GM12891 (cell line): ENCODE measurements around the gene TBCD.

Experiments used
- DNase-seq: peaks from one replicate; pipeline ENCODE4 v3.0.0; 2011; ENCODE audit warnings: low spot score; ENCODE audit not compliant: insufficient read length
- FAIRE-seq: peaks from 2 replicates; lab custom pipeline; 2011; peaks lifted over from hg19 to GRCh38; lab: Jason Lieb, UNC
- PAX5 ChIP-seq: IDR thresholded peaks from 2 replicates; pipeline ENCODE4 v1.6.1; 2011; ENCODE audit warnings: low read length, moderate library complexity, mild to moderate bottlenecking; ENCODE audit not compliant: insufficient read depth, severe bottlenecking
- POLR2A ChIP-seq: IDR thresholded peaks from 2 replicates; pipeline ENCODE4 v1.6.1; 2011; ENCODE audit warnings: low read depth, low read length, control low read depth
- POLR2AphosphoS5 ChIP-seq: IDR thresholded peaks from 2 replicates; pipeline ENCODE4 v1.6.1; 2011; ENCODE audit warnings: low read depth, low read length, control low read depth
- POU2F2 ChIP-seq: IDR thresholded peaks from 2 replicates; pipeline ENCODE4 v1.6.1; 2011; ENCODE audit warnings: low read depth, mild to moderate bottlenecking, control low read depth, low read length, moderate library complexity
- SPI1 ChIP-seq: IDR thresholded peaks from 2 replicates; pipeline ENCODE4 v1.6.1; 2011; ENCODE audit warnings: low read depth, low read length, control low read depth
- TAF1 ChIP-seq: IDR thresholded peaks from 2 replicates; pipeline ENCODE4 v1.6.1; 2011; ENCODE audit warnings: low read depth, low read length, control low read depth

TBCD gene

DNA sequence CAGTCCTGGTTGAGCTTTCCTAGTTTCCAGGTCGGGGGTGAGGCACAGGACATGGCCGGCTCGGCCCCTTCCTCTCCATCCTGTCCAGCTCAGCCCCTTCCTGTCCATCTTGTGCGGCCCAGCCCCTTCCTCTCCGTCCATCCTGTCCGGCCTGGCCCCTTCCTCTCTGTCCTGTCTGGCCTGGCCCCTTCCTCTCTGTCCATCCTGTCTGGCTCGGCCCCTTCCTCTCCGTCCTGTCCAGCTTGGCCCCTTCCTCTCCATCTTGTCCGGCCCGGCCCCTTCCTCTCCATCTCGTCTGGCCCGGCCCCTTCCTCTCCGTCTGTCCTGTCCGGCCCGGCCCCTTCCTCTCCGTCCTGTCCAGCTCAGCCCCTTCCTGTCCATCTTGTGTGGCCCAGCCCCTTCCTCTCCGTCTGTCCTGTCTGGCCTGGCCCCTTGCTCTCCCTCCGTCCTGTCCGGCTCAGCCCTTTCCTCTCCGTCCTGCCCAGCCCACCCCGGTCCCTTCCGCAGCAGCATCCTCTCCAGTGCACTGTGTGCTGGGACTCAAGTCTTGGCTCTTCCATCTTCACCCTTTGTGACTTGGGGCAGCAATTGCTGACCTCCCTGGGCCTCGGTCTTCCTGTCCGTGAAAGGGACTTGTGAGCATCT is 93.4 kb downstream of the TBCD start:
- TF ChIP-seq POLR2AphosphoS5: no peak
- no peak for DNase-seq
- FAIRE-seq: no peak

DNA sequence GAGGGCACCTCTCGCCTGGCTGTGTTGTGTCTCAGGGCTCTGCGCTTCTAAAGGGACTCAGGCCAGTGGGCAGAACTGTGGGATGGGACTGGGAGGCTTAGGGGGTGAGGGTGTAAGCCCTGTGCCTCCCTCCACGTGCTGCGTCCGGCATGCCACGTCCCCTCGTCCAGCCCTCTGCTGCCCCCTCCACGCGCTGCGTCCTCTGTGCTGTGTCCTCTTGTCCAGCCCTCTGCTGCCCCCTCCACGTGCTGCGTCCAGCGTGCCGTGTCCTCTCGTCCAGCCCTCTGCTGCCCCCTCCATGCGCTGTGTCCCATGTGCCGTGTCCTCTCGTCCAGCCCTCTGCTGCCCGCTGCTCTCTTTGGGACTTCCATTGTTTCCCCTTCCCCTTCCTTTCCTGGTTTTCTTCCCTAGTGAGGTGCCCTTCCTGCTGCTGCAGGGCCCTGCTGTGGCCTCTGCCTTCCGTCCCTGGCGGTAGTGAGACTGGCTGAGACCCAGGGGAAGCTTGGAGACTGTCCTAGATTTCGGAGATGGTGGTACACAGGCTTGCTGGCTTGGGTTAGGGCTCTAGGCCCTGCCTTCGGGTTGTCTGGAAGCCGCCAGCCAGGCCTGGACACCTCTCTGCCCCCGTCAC is 94.3 kb downstream of the TBCD start:
- no peak for TF ChIP-seq SPI1
- no peak for TF ChIP-seq POLR2A
- TF ChIP-seq POLR2AphosphoS5: no peak
- TF ChIP-seq TAF1: no peak
- TF ChIP-seq POU2F2: no peak
- no peak for TF ChIP-seq PAX5
- FAIRE-seq (no peak), DNase-seq (no peak)

DNA sequence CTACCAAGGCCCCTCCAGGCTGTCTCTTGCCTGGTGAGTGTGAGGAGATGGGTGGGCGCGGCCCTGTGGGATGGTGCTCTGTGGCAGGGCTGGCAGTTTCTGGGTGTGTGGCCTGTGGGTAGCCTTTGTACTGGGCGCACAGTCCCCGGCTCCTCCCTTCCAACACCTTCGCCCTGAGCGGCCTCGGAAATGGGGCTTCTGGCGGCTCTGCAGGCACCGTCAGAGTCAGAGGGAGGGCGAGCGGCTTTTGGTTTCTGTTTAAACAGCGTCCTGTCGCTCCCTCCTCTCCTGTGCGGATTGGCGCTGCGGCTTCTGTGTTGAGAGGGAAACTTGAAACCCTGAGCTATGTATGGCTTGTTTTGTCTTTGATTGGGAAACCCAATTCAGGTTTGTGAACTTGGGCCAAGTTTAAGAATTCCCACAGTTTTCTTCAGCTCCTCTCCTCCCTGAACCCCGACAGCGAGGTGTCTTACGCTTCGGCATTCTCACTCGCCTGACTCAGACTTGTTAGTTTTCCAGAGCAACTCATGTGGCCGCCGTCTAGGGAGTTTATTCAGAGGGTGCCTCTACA is 96.2 kb downstream of the TBCD start:
- no peak for FAIRE-seq
- no peak for DNase-seq
- TF ChIP-seq PAX5 (no peak), POLR2AphosphoS5 (no peak), TAF1 (no peak), POU2F2 (no peak), SPI1 (no peak), POLR2A (no peak)

DNA sequence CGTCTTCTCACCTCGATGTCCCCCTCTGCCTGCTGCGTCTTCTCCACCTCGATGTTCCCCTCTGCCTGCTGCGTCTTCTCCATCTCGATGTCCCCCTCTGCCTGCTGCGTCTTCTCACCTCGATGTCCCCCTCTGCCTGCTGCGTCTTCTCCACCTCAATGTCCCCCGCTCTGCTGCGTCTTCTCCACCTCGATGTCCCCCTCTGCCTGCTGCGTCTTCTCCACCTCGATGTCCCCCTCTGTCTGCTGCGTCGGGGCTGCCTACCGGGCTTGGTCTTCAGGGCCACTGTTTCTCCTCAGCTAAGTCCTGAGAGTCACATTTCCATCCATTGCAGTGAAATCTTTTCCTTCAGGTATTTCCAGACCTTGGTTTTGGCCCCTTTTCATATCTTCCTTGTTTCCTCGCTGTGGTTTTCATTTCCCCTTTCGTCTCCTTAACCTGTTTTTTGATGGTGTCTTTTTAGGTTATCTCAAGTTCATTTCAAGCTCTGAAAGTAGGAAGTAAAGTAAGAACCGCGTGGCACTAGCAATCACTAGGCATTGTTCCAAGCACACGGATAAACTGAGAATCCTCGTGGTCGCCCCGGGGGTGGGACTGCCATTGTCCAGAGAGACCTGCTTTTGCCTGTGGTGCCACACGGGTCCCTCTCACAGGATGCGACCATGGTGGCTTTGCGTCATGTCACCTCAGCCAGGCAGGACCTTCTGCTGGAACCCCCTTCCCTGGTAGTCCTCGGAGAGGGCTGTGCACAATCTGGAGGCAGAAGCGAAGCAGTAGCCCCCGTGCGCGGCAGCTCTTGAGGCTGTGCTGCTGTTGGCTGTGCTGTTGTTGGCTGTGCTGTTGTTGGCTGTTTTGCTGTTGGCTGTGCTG is 97.4 kb downstream of the TBCD start:
- FAIRE-seq (peak; percentile 56), DNase-seq (no peak)
- TF ChIP-seq POLR2A: no peak
- peak; percentile 57; the same call in 1 of the 2 replicates for TF ChIP-seq SPI1

DNA sequence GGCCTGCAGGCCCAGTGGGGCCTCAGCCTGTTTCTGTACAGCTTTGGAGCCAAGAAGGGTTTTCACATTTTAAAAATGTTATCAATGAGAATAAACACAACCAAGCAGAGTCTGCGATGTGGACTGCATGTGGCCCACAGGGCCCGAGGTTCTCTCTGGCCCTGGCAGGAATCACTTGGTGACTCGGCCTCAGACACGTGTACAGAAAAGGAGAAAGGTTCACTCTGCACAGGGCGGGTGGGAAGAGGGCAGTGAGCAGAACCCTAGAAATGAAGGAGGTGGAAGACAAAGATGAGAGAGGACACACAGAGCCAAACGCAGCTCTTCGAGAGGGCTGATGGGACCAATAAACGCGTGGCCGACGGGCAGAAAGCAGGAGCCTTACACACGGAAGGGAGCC is 99.5 kb downstream of the TBCD start:
- no peak for FAIRE-seq
- no peak for DNase-seq
- no peak for TF ChIP-seq POU2F2
- TF ChIP-seq TAF1: no peak
- TF ChIP-seq POLR2A: no peak
- no peak for TF ChIP-seq SPI1
- no peak for TF ChIP-seq PAX5
- TF ChIP-seq POLR2AphosphoS5: no peak

DNA sequence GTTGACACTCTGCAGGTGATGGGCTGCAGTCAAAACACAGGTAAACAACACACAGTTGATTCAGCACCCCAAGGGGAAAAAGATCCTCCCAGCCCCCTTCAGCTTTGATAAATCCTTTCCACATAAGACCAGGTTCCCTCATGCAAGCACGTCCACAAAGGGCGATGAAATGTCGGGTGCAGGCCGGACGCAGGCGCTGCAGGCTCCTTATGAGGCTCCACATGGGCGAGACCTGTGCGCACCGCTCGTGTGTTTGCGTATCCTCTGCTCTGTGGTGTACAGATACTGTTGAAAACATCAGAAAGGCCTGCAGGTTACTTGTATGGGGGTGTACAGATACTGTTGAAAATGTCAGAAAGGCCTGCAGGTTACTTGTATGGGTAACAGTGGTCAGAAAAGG is 102.4 kb downstream of the TBCD start:
- no peak for FAIRE-seq
- TF ChIP-seq POLR2A (no peak), TAF1 (no peak), PAX5 (no peak), POLR2AphosphoS5 (no peak), POU2F2 (no peak), SPI1 (no peak)
- no peak for DNase-seq

DNA sequence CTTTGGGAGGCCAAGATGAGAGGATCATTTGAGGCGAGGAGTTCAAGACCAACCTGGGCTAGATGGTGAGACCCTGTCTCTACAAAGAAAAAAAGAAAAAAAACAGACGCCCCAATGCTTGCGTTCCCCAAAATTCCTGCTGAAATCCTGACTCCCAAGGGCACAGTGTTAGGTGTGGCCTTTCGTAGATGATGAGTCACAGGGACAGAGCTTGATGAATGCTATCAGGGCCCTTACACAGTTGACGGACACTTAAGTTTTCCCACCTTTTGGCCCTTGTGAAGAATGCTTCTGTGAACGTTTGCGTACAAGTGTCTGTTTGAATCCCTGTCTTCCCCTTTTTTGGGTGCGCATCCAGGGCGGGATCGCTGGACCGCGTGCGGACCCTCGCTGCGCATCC is 104.5 kb downstream of the TBCD start:
- DNase-seq: no peak
- no peak for FAIRE-seq
- TF ChIP-seq PAX5 (no peak), POLR2A (no peak), POLR2AphosphoS5 (no peak), TAF1 (no peak), POU2F2 (no peak), SPI1 (no peak)

DNA sequence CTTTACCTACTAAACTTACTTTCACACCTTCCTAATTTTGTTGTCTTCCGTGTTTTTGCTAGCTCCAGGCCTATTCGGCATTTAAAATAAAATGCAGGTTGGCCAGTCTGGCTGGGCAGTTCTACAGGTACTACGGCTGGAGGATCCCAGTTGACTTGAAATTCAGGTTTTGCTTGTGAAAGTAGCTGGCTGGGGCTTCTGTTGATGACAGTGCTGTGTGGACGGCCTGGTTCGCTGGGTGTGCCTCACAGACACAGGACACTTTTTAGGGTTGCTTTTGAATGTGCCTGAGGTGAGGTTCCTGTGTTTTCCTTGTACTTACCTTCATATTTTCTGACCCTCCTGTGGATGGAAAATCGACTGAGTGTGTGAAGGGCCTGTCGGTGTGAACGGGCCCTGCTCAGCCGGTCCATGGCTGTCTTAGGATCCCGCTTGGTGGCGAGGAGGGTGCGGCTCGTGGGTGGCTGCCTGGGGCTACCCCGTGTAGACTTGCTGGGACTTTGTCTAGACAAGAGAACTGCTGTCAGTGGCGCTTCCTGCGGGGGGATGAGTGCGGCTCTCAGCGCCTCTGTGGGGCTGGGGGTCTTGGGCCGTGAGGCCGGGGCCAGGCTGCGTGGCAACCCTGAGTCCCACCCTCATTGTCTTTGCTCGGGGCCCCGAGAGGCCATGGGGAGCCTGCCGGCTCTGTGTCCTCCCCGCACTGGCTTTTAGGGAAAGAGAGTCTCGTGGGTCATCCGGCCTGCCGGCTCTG is 106.7 kb downstream of the TBCD start:
- no peak for TF ChIP-seq POLR2AphosphoS5
- TF ChIP-seq SPI1: no peak
- no peak for TF ChIP-seq POLR2A
- TF ChIP-seq PAX5: no peak
- TF ChIP-seq POU2F2: no peak
- TF ChIP-seq TAF1: no peak
- DNase-seq: no peak
- peak; percentile 16 for FAIRE-seq

DNA sequence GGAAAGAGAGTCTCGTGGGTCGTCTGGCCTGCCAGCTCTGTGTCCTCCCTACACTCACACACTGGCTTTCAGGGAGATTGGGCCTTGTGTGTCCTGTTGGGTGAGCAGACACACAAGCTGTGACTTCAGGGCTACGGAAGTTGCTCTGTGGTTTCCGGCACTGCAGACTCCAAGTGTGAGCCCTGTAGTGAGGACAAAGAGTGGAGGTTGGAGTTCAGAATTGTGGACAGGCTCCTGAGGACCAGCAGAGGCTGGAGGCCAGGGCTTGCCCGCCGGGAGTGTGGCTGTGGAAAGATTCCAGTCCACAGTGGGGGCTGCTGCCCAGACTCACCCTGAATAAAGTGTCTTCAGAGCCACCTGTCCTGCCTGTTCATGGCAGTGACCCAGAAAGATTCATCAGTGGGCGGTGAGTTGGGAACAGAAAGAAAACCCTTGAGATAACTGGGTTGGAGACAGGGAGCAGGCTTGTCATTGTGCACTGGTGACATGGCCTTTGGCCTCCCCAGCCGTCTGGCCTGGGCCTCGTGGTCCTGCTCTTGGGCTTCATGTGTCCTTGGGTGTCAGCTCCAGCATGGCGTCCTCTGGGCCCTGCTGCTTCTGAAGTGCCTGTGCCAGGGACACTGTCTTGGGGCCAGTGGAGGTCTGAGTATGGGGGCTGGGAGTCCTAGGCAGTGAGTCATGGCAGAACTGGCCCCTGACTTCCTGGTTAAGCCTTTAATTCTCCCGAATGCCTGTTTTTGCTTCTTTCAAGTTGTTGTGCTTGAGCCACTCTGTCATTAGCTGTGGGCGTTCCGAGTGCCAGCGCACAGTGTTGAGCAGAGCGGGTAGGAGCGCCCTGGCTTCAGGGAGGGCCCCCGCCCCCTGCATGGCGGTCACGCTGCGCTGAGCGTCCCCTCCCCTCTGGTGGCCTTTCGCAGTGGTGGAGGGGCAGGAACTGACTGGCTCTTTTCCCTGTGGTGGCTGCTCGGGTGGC is 107.9 kb downstream of the TBCD start:
- FAIRE-seq: peak; percentile 96
- DNase-seq: peak; percentile 68

More for the DNA sequence above, 107.9 kb downstream of the TBCD start:
- TF ChIP-seq POLR2A (no peak; the same call in 1 of the 2 replicates), TAF1 (peak; percentile 40; the same call in 1 of the 2 replicates), SPI1 (peak; percentile 15; the same call in 1 of the 2 replicates), POLR2AphosphoS5 (no peak; the same call in 1 of the 2 replicates), PAX5 (peak; percentile 99), POU2F2 (no peak; the same call in 1 of the 2 replicates)
